Measurements from ENCODE around the gene CCL5. TPM values are rescaled to one million over a fixed set of nuclear protein-coding genes. Genes with fewer than 3 reads are reported as not detected.

Gene CCL5
- polyA plus RNA-seq, 1 of the 3 experiments (the other 2 are of a cell fraction) = 0.23 TPM

GRCh38 chr17:35844547-35844946 is 35.6 kb downstream of the CCL5 start:
- Histone ChIP-seq H3K4me2 (no peak overlapping the region), H4K20me1 (ENCODE audit: insufficient read depth) (peaks cover 5% of the 10 kb centered on the region), H2AFZ (ENCODE audit: low read depth) (no peak overlapping the region), H3K36me3 (replicated peaks in 1 of 2; ENCODE audit: control insufficient read depth in 1 of 2, insufficient read depth in 2 of 2, low read length in 1 of 2) (peaks cover 60 to 64% of the 10 kb centered on the region in 2 experiments), H3K9ac (no peak overlapping the region), H3K4me3 (ENCODE audit: low read depth in 2 of 2, low read length in 1 of 2) (no peak overlapping the region), H3K4me1 (ENCODE audit: control insufficient read depth in 1 of 2, insufficient read depth in 2 of 2, low read depth in 1 of 2, low read length in 1 of 2) (no peaks in the 10 kb centered on the region), H3K27me3 (ENCODE audit: insufficient read depth) (no peaks in the 10 kb centered on the region), H3F3A (replicated peaks; ENCODE audit: insufficient read depth) (peaks cover 28% of the 10 kb centered on the region), H3K9me2 (no peaks in the 10 kb centered on the region), H3K27ac (ENCODE audit: low read depth in 2 of 2, low read length in 1 of 2) (no peak overlapping the region), H3K79me2 (ENCODE audit: insufficient read depth) (no peaks in the 10 kb centered on the region), H3K9me3 (no peaks in the 10 kb centered on the region)
- no peak for DNase-seq
- TF ChIP-seq YY1 (IDR thresholded peaks at IDR 0.05; ENCODE audit: low read depth) (no peak), JUND (IDR thresholded peaks at IDR 0.05) (no peak), TEAD4 (IDR thresholded peaks at IDR 0.05; ENCODE audit: borderline replicate concordance, insufficient read depth) (no peak), RAD21 (IDR thresholded peaks at IDR 0.05; ENCODE audit: low read length) (no peak), IRF3 (IDR thresholded peaks at IDR 0.05; ENCODE audit: low read depth, low read length) (no peak), EP300 (IDR thresholded peaks at IDR 0.05; ENCODE audit: borderline replicate concordance in 1 of 2, low read depth in 1 of 2, low read length in 1 of 2) (no peak), POLR2AphosphoS5 (IDR thresholded peaks at IDR 0.05; ENCODE audit: low read depth, low read length) (no peak), TCF12 (IDR thresholded peaks at IDR 0.05) (no peak), FOXJ3 (CRISPR knock-in tag; IDR thresholded peaks at IDR 0.05) (no peak), FOXM1 (IDR thresholded peaks at IDR 0.05; ENCODE audit: low read depth) (no peak), NFIC (IDR thresholded peaks at IDR 0.05; ENCODE audit: borderline replicate concordance) (no peak)
- TF ChIP-seq, protein P1, sequence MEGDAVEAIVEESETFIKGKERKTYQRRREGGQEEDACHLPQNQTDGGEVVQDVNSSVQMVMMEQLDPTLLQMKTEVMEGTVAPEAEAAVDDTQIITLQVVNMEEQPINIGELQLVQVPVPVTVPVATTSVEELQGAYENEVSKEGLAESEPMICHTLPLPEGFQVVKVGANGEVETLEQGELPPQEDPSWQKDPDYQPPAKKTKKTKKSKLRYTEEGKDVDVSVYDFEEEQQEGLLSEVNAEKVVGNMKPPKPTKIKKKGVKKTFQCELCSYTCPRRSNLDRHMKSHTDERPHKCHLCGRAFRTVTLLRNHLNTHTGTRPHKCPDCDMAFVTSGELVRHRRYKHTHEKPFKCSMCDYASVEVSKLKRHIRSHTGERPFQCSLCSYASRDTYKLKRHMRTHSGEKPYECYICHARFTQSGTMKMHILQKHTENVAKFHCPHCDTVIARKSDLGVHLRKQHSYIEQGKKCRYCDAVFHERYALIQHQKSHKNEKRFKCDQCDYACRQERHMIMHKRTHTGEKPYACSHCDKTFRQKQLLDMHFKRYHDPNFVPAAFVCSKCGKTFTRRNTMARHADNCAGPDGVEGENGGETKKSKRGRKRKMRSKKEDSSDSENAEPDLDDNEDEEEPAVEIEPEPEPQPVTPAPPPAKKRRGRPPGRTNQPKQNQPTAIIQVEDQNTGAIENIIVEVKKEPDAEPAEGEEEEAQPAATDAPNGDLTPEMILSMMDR (IDR thresholded peaks at IDR 0.05) = no peak
- ChIA-PET POLR2A (no interaction called here), CTCF (no interaction called here)
- 98% methylated on average over 19 of the region's 19 CpGs for WGBS (ENCODE audit: low lambda C conversion rate)

DNA sequence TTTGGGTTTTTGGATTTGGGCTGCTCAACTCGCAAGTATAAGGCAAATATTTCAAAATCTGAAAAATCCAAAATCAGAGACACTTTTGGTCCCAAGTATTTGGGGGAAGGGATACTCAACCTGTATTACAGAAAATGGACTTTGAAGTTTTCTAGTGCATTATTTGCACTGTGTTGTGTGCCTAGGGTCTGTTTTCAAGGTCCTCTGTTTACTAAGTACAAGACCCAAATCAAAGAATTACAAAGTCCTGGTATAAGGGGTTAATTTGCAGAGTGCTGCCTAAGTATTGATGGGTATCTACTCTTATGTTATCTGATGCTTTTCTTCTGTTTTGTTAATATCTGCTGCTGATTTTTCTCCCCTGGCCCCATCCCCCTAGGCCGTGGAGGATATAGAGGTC is 36.5 kb downstream of the CCL5 start:
- peaks cover 64 to 65% of the 10 kb centered on the region in 2 experiments for H3K36me3 ChIP-seq (replicated peaks in 1 of 2; ENCODE audit: control insufficient read depth in 1 of 2, insufficient read depth in 2 of 2, low read length in 1 of 2)
- H3K9me3 ChIP-seq = no peaks in the 10 kb centered on the region
- no peaks in the 10 kb centered on the region for H3K4me1 ChIP-seq (ENCODE audit: control insufficient read depth in 1 of 2, insufficient read depth in 2 of 2, low read depth in 1 of 2, low read length in 1 of 2)
- peaks cover 28% of the 10 kb centered on the region for H3F3A ChIP-seq (replicated peaks; ENCODE audit: insufficient read depth)
- no peak overlapping the region for H3K4me2 ChIP-seq
- H3K9me2 ChIP-seq = no peaks in the 10 kb centered on the region
- H2AFZ ChIP-seq (ENCODE audit: low read depth) = no peak overlapping the region
- H3K4me3 ChIP-seq (ENCODE audit: low read depth in 2 of 2, low read length in 1 of 2) = no peak overlapping the region
- no peak overlapping the region for H3K27ac ChIP-seq (ENCODE audit: low read depth in 2 of 2, low read length in 1 of 2)
- H3K9ac ChIP-seq = no peak overlapping the region
- 91% methylated on average over 2 of the region's 2 CpGs for WGBS (ENCODE audit: low lambda C conversion rate)
- ChIA-PET CTCF (no interaction called here), POLR2A (no interaction called here)
- DNase-seq = no peak
- no peaks in the 10 kb centered on the region for H3K79me2 ChIP-seq (ENCODE audit: insufficient read depth)
- H4K20me1 ChIP-seq (ENCODE audit: insufficient read depth) = no peaks in the 10 kb centered on the region; the same call in none of the 2 replicates
- no peaks in the 10 kb centered on the region for H3K27me3 ChIP-seq (ENCODE audit: insufficient read depth)
- TF ChIP-seq PBX3 (IDR thresholded peaks at IDR 0.05) (no peak), RAD21 (IDR thresholded peaks at IDR 0.05; ENCODE audit: low read length) (no peak), TEAD4 (IDR thresholded peaks at IDR 0.05; ENCODE audit: borderline replicate concordance, insufficient read depth) (no peak), MEF2A (IDR thresholded peaks at IDR 0.05; ENCODE audit: borderline replicate concordance, low read depth) (no peak), REST (IDR thresholded peaks at IDR 0.05; ENCODE audit: low read depth, low read length) (no peak), TCF12 (IDR thresholded peaks at IDR 0.05) (no peak), SMC3 (IDR thresholded peaks at IDR 0.05; ENCODE audit: low read depth, low read length) (no peak), POLR2AphosphoS5 (IDR thresholded peaks at IDR 0.05; ENCODE audit: low read depth, low read length) (no peak)
- TF ChIP-seq, protein P2, sequence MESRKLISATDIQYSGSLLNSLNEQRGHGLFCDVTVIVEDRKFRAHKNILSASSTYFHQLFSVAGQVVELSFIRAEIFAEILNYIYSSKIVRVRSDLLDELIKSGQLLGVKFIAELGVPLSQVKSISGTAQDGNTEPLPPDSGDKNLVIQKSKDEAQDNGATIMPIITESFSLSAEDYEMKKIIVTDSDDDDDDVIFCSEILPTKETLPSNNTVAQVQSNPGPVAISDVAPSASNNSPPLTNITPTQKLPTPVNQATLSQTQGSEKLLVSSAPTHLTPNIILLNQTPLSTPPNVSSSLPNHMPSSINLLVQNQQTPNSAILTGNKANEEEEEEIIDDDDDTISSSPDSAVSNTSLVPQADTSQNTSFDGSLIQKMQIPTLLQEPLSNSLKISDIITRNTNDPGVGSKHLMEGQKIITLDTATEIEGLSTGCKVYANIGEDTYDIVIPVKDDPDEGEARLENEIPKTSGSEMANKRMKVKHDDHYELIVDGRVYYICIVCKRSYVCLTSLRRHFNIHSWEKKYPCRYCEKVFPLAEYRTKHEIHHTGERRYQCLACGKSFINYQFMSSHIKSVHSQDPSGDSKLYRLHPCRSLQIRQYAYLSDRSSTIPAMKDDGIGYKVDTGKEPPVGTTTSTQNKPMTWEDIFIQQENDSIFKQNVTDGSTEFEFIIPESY (IDR thresholded peaks at IDR 0.05; ENCODE audit: borderline replicate concordance, low read depth) = no peak
- TF ChIP-seq, protein P3, sequence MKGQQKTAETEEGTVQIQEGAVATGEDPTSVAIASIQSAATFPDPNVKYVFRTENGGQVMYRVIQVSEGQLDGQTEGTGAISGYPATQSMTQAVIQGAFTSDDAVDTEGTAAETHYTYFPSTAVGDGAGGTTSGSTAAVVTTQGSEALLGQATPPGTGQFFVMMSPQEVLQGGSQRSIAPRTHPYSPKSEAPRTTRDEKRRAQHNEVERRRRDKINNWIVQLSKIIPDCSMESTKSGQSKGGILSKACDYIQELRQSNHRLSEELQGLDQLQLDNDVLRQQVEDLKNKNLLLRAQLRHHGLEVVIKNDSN (IDR thresholded peaks at IDR 0.05; ENCODE audit: borderline replicate concordance, low read depth) = no peak

Measured in SK-N-SH (cell line).